Stimulated activated CD4-positive, alpha-beta T cell treated with anti-CD3 and anti-CD28 coated beads, Interleukin-4, amount 100 ng/mL, for 24 hours (primary cell): Measurements from ENCODE around the gene NDUFAB1.
"Not testable (repeated sequence)": the region's sequence is repeated elsewhere in the genome, so short reads cannot be mapped to it uniquely, and the experiment has no call there.

Experiments
- DNase-seq: peaks from one replicate; pipeline ENCODE4 v3.0.0-alpha.2; 2020

Gene NDUFAB1

GRCh38 chr16:23595951-23596720 is at the start of gene NDUFAB1:
TSS of gene NDUFAB1 (minus strand) at chr16:23596316. CDS start at chr16:23596290, 26 bp downstream.
- peak; percentile 91 for DNase-seq

GRCh38 chr16:23642246-23642774 is 46.2 kb upstream of the NDUFAB1 start:
- DNase-seq = no peak

GRCh38 chr16:23640931-23641765 is 45.0 kb upstream of the NDUFAB1 start, which contains the start of the genes DCTN5 and PALB2:
TSS of gene DCTN5 (plus strand) at chr16:23641466. CDS start at chr16:23641543, 77 bp downstream.
TSS of gene PALB2 (minus strand) at chr16:23641310. CDS start at chr16:23641157, 153 bp downstream.
- DNase-seq = peak; percentile 90

GRCh38 chr16:23640615-23640930 is 44.5 kb upstream of the NDUFAB1 start:
- DNase-seq = peak; percentile 20

- DNase-seq = no peak
Measured at GRCh38 chr16:23635958-23636357, 39.8 kb upstream of the NDUFAB1 start.

- no peak for DNase-seq
Measured at GRCh38 chr16:23634461-23635036, 38.4 kb upstream of the NDUFAB1 start.

- DNase-seq = not testable (repeated sequence)
Measured at GRCh38 chr16:23631874-23632273, 35.8 kb upstream of the NDUFAB1 start.

- DNase-seq = no peak
Measured at GRCh38 chr16:23629516-23629915, 33.4 kb upstream of the NDUFAB1 start.

GRCh38 chr16:23624092-23624491 is 28.0 kb upstream of the NDUFAB1 start:
- no peak for DNase-seq

- DNase-seq = no peak
Measured at GRCh38 chr16:23615805-23616204, 19.7 kb upstream of the NDUFAB1 start.

- no peak for DNase-seq
Measured at GRCh38 chr16:23611936-23612335, 15.8 kb upstream of the NDUFAB1 start.

- not testable (repeated sequence) for DNase-seq
Measured at GRCh38 chr16:23610905-23611304, 14.8 kb upstream of the NDUFAB1 start.

- no peak for DNase-seq
Measured at GRCh38 chr16:23609929-23610328, 13.8 kb upstream of the NDUFAB1 start.

GRCh38 chr16:23608194-23608593 is 12.1 kb upstream of the NDUFAB1 start:
- DNase-seq = no peak

- DNase-seq = no peak
Measured at GRCh38 chr16:23607726-23608125, 11.6 kb upstream of the NDUFAB1 start.

GRCh38 chr16:23597003-23597756 is 1.1 kb upstream of the NDUFAB1 start:
- DNase-seq = peak; percentile 9

GRCh38 chr16:23595246-23595950 is 718 bp downstream of the NDUFAB1 start:
- no peak for DNase-seq

- DNase-seq = no peak
Measured at GRCh38 chr16:23594186-23594585, 1.9 kb downstream of the NDUFAB1 start.

GRCh38 chr16:23590181-23590580 is 5.9 kb downstream of the NDUFAB1 start:
- no peak for DNase-seq

GRCh38 chr16:23587726-23588125 is 8.4 kb downstream of the NDUFAB1 start:
- DNase-seq = no peak

- DNase-seq = no peak
Measured at GRCh38 chr16:23584186-23585076, 11.7 kb downstream of the NDUFAB1 start.
